ENCODE measurements around the gene MTMR12. TPM values are rescaled to one million over a fixed set of nuclear protein-coding genes. Genes with fewer than 3 reads are reported as not detected.

MTMR12 gene
- total and polyA plus RNA-seq, 2 donors (not counting 3 experiments of a cell fraction or from before 2014, with no cell fraction given): 18.2 to 38.6 TPM

- dilution Hi-C loops (cut with MboI; ENCODE audit: extremely low pct_ligation_motif_present, low sequenced_read_pairs): no loop called here
- Histone ChIP-seq H3K4me1 (ENCODE audit: control insufficient read depth, extremely low read depth, insufficient read depth, low read length) (no peaks in the 10 kb centered on the region), H3K4me3 (replicated peaks in 1 of 3; ENCODE audit: insufficient read depth in 1 of 3, low read depth in 1 of 3, low read length in 3 of 3) (no peak overlapping the region), H3K27ac (ENCODE audit: insufficient read depth, low read depth, low read length) (no peak overlapping the region), H3K9ac (replicated peaks; ENCODE audit: extremely low read depth, insufficient read depth, low read length) (no peak overlapping the region), H3K9me3 (replicated peaks; ENCODE audit: control insufficient read depth, insufficient read depth, low read length) (no peaks in the 10 kb centered on the region), H2AFZ (ENCODE audit: low read depth, low read length) (no peak overlapping the region), H3K9me1 (replicated peaks; ENCODE audit: control insufficient read depth, extremely low read depth, insufficient read depth, low read length) (no peaks in the 10 kb centered on the region), H3K36me3 (ENCODE audit: control insufficient read depth in 2 of 2, extremely low read depth in 1 of 2, insufficient read depth in 2 of 2, low read length in 2 of 2) (no peaks in the 10 kb centered on the region), H3K27me3 (ENCODE audit: control insufficient read depth in 2 of 2, insufficient read depth in 2 of 2, low read length in 2 of 2) (peaks cover 0 to 2% of the 10 kb centered on the region in 2 experiments), H4K20me1 (replicated peaks; ENCODE audit: control insufficient read depth, extremely low read depth, insufficient read depth, low read length) (no peaks in the 10 kb centered on the region), H3K79me2 (ENCODE audit: control insufficient read depth, insufficient read depth, low read length) (no peaks in the 10 kb centered on the region), H3K4me2 (ENCODE audit: insufficient read depth, low read length) (no peak overlapping the region)
- no peak for DNase-seq (ENCODE audit: low read depth, low spot score)
- CTCF ChIA-PET: no interaction called here
- intact Hi-C loops (cut with micrococcal nuclease): no loop called here
- POLR2A ChIA-PET: no interaction called here
- TF ChIP-seq JUN (IDR thresholded peaks at IDR 0.05; ENCODE audit: borderline replicate concordance, insufficient read depth, insufficient read length, low read depth): no peak
- no peak for TF ChIP-seq MYC (IDR thresholded peaks at IDR 0.05; ENCODE audit: low read depth, low read length)
- no peak for TF ChIP-seq EZH2 (IDR thresholded peaks at IDR 0.05; ENCODE audit: borderline replicate concordance, low read depth, low read length, severe bottlenecking)
- no peak for TF ChIP-seq CTCF (IDR thresholded peaks at IDR 0.05; ENCODE audit: extremely low read depth in 1 of 2, insufficient read depth in 1 of 2, low read depth in 1 of 2, low read length in 2 of 2)
- TF ChIP-seq POLR2AphosphoS5 (IDR thresholded peaks at IDR 0.05; ENCODE audit: insufficient read depth, low read depth, low read length): no peak
- TF ChIP-seq MAX (IDR thresholded peaks at IDR 0.05; ENCODE audit: insufficient read depth, insufficient read length): no peak
- TF ChIP-seq FOS (IDR thresholded peaks at IDR 0.05; ENCODE audit: borderline replicate concordance, insufficient read depth, low read length): no peak
- no peak for TF ChIP-seq POLR2A (IDR thresholded peaks at IDR 0.05; ENCODE audit: low read depth, low read length)
- TF ChIP-seq GATA2 (IDR thresholded peaks at IDR 0.05; ENCODE audit: insufficient read depth, insufficient read length, low read depth, low read length): no peak
- BruUV-seq (replicated peaks): no TSS peak
- no peak for FAIRE-seq
These were observed 130.2 kb downstream of the MTMR12 start for GRCh38 chr5:32182463-32183063.

Small RNA genes lying within 50 kb of the gene (small RNA-seq; reads per million reads assigned to genes)
- gene RNU6-1079P (ENCODE audit: insufficient read depth, insufficient read length, low read depth, low replicate concordance): not detected
- not detected for gene RNU6-378P (ENCODE audit: insufficient read depth, insufficient read length, low read depth, low replicate concordance)

Other genes starting within 250 kb of the MTMR12 start
- gene GOLPH3, start 138.6 kb downstream of the MTMR12 start, total RNA-seq: 67.2 and 70.2 TPM in 2 replicates
- gene GOLPH3, start 138.6 kb downstream of the MTMR12 start, polyA plus RNA-seq: 35.7 and 38.1 TPM in 2 replicates
- gene ZFR, start 131.8 kb upstream of the MTMR12 start, total RNA-seq: 58.6 and 60.1 TPM in 2 replicates
- 79.4 and 115 TPM in 2 replicates for gene ZFR, start 131.8 kb upstream of the MTMR12 start, polyA plus RNA-seq